GM19238 (cell line): ENCODE data around the gene ACER3.
"Not testable (repeated sequence)": the region's sequence is repeated elsewhere in the genome, so short reads cannot be mapped to it uniquely, and the experiment has no call there.

Source experiments
- DNase-seq: peaks from one replicate; pipeline ENCODE4 v3.0.0; 2011; ENCODE audit warnings: low spot score; ENCODE audit not compliant: insufficient read length

The ACER3 gene

DNA sequence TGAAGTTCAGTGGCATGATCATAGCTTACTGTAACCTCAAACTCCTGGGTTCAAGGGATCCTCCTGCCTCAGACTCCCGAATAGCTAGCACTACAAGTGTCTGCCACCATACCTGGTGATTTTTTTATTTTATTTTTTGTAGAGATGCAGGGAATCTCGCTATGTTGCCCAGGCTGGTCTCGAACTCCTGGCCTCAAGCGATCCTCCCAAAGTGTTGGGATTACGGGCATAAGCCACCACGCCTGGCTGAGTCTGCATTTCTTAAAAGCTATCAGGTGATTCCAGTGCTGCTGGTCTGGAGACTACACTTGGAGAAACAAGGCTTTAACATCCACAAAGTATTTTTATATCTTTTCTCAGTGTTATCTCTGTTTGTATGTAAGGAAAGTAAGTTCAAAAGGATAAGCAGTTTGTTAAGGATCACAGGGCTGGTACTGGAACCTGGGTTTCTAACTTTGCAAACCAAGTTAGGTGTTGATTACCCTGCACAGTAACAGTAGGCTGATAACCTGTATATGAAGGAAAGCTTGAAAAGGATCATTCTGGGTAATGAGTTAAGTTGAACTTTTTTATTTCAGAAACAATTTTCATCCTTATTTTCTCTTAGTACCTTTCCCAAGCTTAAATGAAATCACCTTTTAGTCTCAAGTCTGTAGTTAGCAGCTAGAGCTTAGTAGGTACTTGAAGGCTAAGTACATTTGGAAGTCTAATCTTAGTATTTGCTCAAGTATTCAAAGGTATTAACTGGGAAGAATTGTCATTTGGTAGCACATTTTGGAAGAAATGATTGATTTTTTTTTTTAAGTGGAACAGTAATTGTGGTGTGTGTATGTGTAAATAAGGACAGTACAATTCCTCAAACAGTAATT is 12.5 kb downstream of the ACER3 start:
- DNase-seq: no peak

DNA sequence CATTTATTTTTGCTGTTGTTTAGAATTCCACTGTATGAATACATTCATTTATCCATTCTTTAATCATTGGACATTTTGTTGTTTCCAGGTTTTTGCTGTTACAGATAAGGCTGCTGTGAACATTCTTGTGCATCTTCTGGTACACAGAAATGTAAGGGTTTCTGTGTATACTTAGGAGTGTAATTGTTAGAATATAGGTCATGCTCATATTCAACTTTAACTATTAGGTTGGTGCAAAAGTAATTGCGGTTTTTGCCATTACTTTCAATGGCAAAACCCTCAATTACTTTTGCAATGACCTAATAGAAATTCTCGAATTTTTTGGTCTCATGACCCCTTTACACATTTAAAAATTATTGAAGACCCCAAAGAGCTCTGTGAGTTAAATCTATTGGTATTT is 17.3 kb downstream of the ACER3 start:
- DNase-seq: no peak

DNA sequence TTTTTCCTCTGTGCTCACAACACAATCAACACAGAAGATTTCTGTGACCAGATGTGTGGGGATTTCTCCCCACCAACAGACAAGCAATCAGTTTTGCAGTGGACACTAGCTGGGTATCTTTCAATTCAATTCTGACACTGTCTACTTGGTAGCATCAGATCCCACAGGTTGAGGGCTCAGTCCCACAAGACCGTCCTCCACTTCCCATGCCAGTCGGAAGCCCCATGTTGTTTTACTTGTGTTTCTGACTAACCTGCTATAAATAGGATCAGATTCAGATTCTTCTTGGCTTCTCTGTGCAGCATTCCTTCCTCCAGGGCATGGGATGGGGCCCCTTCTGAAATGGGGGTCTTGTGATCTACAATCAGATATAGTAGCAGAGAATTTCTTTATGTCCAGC is 19.6 kb downstream of the ACER3 start:
- DNase-seq: no peak

DNA sequence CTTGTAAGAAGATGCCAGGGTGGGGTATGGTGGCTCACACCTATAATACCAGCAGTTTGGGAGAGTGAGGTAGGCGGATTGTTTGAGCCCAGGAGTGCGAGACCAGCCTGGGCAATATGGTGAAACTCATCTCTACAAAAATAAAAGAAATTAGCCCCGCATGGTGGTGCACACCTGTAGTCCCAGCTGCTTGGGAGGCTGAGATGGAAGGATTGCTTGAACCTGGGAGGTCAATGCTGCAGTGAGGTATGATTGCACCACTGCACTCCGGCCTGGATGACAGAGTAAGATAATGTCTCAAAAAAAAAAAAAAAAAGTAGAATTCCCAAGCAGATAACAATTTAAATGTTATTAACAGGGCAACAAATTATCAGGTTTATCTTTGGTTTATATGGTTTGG is 20.2 kb downstream of the ACER3 start:
- no peak for DNase-seq

DNA sequence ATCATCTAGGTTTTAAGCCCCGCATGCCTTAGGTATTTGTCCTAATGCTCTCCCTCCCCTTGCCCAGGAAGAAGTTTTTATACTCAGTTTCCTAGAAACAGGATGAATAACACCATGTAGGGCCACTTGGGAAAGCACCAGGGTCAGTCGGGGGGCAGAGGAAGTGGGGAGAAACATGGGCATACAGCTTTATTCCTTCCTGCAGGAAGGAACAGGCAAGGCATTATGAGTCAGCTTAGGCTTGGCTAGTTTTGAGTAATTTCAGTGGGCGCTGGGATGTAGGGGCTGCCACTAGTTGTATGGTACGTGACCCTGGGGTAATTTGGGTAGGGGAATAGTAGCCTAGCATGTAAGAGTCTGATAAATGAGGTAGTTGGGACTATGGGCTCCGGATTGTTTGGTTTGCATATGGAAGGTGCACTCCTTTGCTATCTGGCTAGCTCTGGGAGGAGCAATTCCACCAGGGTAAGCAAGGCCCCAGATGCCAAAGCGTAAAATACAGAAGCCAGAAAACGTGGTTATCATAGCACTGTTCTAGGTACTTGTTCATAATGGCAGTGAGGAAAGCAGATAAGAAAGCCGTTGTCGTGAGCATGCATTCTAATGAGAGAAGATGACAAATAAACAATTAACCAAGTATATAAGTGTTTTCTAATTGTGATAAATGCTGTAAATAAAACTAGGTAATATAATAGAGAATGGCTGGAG is 24.8 kb downstream of the ACER3 start:
- no peak for DNase-seq

DNA sequence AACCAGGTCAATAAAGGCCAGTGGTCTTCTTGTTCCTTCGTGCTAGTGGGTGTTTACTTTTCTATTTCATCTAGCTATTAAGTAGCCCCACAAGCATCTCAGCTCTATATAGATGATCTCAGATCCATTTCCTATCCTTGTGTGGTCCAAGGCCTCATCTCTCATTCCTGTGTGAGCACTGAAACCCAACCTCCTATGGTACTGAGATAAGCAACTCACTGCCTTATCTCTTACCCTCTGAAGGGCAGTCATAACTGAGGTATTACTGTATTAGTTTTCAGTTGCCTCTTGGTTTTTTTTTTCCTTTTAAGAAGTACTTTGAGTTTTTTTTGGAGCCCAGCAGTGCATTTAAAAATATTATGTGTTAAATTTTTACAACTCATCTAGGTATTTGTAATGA is 28.3 kb downstream of the ACER3 start:
- no peak for DNase-seq

DNA sequence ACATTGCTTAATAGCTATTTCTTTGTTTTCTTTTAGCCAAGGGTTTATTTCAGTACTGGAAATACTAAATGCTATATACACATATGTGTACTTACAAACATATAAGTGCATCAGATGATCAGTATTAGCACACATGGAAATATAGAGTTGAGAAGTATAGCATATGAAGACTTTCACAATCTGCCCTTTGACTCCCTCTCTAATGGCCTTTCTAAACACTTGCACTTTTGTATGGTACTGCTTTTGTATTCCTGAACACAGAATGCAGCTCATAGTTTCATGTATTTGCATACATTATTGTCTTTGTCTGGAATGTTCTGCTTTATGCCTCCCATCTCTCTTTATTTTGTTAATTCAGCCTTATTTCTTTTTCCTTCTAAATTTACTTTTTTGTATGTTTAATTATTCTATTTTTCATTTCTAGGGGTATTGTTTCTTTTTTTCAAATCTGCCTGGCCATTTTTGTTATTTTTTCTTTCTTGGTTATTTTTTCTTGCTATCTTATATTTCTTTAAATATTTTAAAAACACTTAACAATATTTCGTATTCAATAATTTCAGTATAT is 28.8 kb downstream of the ACER3 start:
- DNase-seq: no peak

DNA sequence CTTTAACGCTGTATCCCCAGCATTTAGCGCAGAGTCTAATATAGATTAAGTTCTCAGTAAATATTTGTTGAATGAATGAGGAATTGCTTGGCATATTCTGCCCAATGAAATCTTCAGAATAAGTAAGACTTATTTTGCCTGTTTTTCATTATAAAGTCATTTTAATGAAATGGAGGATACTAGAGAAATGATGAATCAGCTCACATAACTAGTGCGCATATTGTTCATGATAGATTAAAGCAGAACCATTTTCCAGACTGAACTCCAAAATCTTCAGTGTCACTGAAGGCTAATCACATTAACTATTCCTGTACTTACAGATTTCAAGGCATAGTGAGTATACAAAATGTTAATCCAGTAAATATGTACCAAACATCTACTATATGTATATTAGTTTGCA is 29.6 kb downstream of the ACER3 start:
- DNase-seq: no peak

DNA sequence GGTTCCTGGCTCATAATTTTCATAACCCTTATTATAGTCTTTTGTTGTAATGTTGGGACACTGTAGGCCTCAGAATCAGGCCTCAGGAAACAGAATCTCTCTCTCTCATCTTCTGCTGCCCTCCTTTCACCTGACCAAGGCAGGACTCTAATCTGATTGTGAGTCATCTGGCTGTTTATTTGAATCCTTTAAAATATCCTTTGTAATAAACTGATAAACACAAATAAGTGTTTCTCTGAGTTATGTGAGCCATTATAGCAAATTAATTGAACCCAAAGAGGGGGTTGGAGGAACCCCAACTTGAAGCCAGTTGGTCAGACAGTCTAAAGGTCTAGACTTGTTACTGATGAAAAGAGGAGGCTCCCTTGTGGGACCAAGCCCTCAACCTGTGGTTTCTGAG is 30.6 kb downstream of the ACER3 start:
- DNase-seq: no peak

DNA sequence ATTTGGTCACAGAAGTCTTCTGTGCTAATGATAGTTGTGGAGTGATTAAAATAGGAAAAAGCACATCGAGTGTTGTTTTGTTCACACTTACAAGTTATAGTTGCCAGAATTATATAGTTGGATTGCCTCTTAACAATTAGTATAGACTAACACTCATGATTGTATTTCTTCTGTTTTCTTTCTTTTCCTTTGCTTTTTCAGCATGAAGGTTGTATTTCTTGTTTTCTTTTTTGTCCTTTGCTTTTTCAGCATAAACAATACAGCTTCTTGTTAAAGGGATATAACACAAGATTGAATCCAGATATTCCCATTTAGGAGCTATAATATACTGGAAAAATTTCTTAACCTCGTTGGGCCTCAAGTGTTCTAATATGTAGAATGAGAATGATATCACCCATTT is 31.1 kb downstream of the ACER3 start:
- no peak for DNase-seq

DNA sequence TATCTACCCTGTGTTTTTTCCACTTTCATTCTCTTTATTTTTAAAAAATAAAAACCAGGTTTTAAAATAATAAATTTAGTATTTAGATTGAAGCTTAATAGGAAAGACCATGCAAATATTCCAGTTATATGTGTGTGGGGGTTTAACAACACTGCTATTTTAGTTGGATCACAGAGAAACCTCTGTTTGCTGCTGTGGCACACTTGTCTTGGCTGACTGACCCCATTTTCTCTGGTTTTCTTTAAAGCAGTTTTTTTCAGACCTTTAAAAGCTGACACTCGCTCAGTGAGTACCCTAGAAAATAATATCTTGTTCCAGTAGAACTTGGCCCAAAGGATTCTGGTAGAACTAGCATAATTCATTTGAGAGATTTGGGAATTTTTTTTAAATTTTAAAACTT is 31.6 kb downstream of the ACER3 start:
- no peak for DNase-seq

DNA sequence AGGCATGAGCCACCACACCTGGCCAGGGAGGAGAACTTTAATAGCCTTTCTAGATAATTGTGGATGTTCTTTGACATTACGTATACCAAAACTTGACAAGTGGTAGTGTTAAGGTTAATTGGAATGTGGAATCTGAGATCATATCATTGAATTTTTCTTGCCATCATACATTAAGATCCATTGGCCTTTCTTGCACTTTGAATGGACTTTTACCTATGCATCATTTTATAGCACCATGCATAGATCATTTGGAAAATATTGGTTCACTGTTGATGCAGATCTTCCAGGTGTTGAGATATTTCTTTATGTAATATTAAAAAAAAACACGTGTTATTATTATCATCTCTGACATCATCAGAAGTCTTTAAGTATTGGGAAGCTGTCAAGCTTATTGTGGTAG is 36.5 kb downstream of the ACER3 start:
- no peak for DNase-seq

DNA sequence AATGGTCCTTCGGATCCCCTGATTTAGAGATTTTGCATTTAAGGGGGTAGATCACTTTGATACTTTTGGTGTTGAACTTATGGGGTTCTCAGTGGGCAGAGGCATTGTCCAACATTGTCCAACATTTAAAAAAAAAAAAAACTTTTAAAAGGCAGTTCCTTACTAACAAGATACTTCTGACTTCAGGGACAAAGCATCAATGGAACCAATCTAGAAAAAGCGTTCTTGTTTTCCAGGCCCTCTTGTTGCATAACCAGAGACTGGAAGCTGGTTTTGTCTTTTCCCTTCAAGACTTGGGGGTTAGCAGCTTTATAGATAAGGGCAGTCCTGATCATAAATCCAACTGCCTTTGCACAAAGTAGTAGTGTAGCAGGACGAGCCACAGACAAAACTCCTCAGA is 40.4 kb downstream of the ACER3 start:
- no peak for DNase-seq

DNA sequence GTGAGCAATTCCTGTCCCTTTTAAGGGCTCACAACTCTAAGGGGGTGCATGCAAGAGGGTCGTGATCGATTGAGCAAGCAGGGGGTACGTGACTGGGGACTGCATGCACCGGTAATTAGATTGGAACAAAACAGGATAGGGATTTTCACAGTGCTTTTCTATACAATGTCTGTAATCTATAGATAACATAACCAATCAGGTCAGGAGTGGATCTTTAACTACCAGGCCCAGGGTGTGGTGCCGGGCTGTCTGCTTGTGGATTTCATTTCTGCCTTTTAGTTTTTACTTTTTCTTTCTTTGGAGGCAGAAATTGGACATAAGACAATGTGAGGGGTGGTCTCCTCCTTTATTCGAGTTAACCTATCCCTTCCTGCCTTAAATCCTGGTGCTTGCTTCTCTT is 40.9 kb downstream of the ACER3 start:
- DNase-seq: not testable (repeated sequence)

DNA sequence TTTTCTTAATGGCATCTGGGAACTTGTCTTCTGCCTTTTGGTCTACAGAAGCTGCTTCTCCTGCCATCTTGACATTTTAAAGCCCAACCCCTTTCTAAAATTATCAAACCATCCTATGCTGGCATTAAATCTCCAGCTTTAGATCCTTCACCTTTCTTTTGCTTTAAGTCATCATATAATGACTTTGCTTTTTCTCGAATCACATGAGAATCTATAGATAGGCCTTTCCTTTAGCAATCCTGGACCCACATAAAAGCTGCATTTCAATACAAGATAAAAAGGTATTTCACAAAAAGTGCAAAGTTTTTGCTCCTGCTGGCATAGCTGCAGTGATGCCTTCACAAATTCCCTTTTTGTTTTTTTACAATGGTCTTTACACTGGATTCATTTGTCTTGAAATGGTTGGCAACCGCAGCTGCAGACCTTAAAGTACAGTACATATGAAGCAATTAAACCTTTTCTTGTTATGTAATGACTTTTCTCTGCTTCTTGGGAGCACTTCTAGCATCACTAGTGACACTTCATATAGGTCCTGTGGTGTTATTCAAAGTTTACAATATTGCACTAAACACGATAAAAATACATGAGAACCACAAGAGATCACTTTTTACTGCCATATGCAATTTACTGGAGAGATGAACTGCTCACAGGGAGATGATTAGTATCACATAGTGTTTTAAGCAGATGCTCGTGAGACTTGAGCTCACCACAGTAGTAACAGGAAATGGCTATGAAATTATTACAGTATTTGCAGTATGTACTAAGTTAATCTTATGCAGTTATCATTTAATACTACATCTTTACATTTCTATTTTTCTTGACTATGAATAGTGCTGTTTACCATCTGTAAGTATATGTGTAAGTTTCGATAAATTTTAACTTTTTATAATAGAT is 41.6 kb downstream of the ACER3 start:
- no peak for DNase-seq

DNA sequence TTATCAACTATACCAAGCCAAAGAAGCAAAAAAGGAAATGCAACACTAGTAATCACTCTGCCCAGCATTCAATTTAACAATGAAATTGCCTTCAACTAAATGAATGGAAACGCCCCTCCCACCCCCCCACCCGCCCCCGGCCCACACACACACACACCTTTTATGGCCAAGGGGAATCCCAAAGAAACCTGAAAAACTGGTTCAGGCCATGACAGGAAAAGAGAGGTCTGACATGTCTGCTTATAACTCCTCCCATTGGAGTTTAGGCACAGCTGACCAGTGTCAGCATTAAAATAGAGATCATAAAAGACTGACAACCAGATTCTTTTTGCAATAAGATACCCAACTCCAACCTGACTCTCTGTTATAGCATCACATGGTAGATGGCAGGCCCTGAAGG is 42.6 kb downstream of the ACER3 start:
- DNase-seq: no peak

DNA sequence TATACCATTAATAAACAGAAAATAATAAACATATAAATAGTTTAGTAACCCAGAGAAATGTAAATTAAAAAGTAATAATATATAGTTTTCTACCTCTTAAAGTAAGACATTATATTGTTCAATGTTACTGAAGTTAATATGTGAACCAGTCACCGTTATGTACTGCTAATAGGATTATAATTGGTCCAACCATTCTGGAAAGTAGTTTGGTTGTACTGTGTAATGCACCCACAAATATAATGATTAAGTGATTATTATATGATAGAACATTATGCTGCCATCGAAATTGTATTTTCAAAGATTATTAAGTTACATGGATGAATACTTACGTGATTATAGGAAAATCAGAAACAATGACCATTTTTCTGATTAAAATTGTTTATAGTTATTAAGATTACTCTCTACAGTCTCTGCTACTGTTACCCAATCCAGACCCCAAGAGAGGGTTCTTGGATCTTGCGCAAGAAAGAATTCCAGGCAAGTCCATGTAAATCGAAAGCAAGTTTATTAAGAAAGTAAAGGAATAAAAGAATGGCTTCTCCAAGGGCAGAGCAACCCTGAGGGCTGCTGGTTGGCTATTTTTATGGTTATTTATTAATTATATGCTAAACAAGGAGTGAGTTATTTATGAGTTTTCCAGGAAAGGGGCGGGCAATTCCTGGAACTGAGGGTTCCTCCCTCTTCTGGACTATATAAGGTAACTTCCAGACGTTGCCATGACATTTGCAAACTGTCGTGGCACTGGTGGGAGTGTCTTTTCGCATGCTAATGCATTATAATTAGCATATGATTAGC is 50.1 kb downstream of the ACER3 start:
- no peak for DNase-seq

DNA sequence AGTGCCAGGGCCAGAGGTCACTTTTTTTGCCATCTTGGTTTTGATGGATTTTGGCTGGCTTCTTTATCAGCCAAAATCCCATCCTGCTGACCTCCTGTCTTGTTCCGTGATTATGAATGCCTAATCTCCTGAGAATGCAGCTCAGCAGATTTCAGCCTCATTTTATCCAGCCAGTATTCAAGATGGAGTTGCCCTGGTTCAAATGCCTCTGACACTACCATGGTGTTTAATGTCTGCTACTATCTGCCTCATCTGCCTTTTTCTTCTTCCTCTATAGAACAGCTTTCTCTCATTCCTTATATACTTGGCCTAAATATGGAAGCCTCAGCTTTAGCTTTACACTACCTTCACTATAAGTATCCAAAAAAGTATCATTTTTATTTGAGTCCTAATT is 50.7 kb downstream of the ACER3 start:
- no peak for DNase-seq

DNA sequence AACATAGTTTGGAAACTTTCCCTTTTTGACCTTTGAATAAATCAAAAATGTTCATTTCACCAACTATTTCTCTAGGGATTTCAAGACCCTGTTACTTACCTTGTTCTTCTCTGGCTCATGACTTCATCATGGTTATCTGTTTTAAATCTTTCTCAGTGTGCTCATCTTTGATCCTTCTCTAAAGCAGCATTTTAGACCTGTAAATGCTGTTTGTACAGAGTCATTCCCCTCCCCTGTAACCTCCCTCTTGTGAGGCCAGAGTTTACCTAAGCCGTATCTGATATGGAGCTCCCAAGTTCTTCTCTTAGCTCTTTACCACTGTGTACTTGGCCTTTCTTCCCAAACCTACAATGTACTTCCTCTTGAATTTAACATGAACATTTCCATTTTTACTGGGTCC is 56.0 kb downstream of the ACER3 start:
- no peak for DNase-seq

DNA sequence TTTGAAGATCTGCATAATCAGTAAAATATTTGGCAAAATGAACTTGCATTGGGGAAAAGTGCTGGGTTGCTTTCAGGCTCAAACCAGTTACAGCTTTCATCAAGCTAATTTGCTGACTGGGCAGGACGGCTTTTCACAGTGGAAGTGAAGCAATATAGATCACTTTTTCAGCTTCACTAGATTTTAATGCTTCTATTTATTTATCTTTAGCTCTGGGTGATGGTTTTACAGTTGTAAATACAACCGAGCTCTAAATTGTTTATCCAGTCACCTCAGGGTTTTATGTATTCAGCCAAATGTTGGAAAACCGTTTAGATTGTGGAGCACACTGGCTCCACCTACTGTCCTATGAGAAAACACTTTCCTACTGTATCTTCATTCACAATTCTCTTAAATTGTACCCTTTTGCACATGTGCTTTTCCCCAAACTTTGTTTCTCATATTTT is 58.2 kb downstream of the ACER3 start:
- DNase-seq: no peak

DNA sequence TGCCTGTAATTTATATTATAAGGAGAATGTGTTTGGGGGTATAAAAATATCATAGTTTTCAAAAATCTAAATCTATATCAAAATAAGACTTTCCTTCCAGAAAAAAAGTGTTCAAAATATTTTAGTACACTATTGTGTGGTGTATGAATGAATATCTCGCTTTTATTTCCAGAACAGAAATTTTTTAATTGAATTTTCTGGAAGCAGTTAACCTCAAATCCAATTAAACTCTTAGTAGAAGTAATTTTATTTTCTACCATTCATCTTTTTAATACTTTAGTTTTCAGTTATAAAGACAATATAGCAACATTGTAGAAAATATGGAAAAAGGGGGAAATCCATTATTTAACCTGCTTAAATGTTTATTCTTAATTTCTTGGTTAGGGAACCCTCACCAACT is 58.7 kb downstream of the ACER3 start:
- no peak for DNase-seq
